ENCODE data around the gene NUP107. TPM values are rescaled to one million over a fixed set of nuclear protein-coding genes. Genes with fewer than 3 reads are reported as not detected.

The NUP107 gene
- total RNA-seq, 6 experiments from 2014 or later = 35.0 to 49.9 (median 48.6) TPM

- TF ChIP-seq CTCF (IDR thresholded peaks at IDR 0.05) = no peak
- H3K4me3 Mint-ChIP-seq = peak overlapping the region; percentile 70; the same call in 1 of the 2 replicates
- no peaks in the 10 kb centered on the region; the same call in 1 of the 2 replicates for H3K27me3 Mint-ChIP-seq (ENCODE audit: insufficient read depth)
- peak; percentile 89 for DNase-seq
- H3K9me3 Mint-ChIP-seq = no peaks in the 10 kb centered on the region
- H3K4me1 Mint-ChIP-seq (ENCODE audit: low read depth) = peaks cover 25% of the 10 kb centered on the region
- peak overlapping the region; percentile 91 for H3K27ac Mint-ChIP-seq
- peaks cover 20% of the 10 kb centered on the region for H3K36me3 Mint-ChIP-seq (ENCODE audit: low read depth)
Measured at GRCh38 chr12:68733661-68734071, 46.9 kb downstream of the NUP107 start.

- Mint-ChIP-seq H3K27ac (no peak overlapping the region), H3K27me3 (ENCODE audit: insufficient read depth) (no peaks in the 10 kb centered on the region), H3K9me3 (no peaks in the 10 kb centered on the region), H3K36me3 (ENCODE audit: low read depth) (peaks cover 12% of the 10 kb centered on the region; the same call in 1 of the 2 replicates), H3K4me3 (no peak overlapping the region), H3K4me1 (ENCODE audit: low read depth) (peaks cover 12% of the 10 kb centered on the region)
- no peak for TF ChIP-seq CTCF (IDR thresholded peaks at IDR 0.05)
- DNase-seq = no peak
Measured at GRCh38 chr12:68739891-68740290, 53.1 kb downstream of the NUP107 start.

DNA sequence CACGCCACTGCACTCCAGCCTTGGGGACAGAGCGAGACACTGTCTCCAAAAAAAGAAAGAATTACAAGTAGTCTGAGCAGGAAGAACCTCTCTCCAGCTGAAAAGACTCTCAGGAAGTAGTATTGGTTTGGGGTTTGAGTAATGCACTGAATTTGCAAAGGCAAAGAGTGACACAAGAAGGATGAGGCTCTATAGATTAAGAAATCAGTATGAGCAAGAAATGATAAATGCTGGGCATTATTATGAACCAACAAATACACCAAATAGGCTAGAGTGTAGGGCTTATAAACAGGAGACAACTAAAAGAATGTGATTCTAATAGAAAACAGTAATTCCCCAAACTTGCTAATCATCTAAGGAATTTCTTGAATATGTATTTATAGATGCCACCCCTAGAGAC, 56.6 kb downstream of the NUP107 start:
- Mint-ChIP-seq H3K4me3 (no peak overlapping the region; the same call in 1 of the 2 replicates), H3K27ac (peak overlapping the region; percentile 59), H3K36me3 (ENCODE audit: low read depth) (no peaks in the 10 kb centered on the region), H3K27me3 (ENCODE audit: insufficient read depth) (no peaks in the 10 kb centered on the region), H3K9me3 (no peaks in the 10 kb centered on the region), H3K4me1 (ENCODE audit: low read depth) (peaks cover 28% of the 10 kb centered on the region)
- peak; percentile 2 for DNase-seq
- TF ChIP-seq CTCF (IDR thresholded peaks at IDR 0.05) = no peak

- H3K4me1 Mint-ChIP-seq (ENCODE audit: low read depth) = peaks cover 35% of the 10 kb centered on the region
- no peak for TF ChIP-seq CTCF (IDR thresholded peaks at IDR 0.05)
- H3K9me3 Mint-ChIP-seq = no peaks in the 10 kb centered on the region
- no peak for DNase-seq
- H3K36me3 Mint-ChIP-seq (ENCODE audit: low read depth) = no peaks in the 10 kb centered on the region
- no peaks in the 10 kb centered on the region for H3K27me3 Mint-ChIP-seq (ENCODE audit: insufficient read depth)
- peak overlapping the region; percentile 87 for H3K27ac Mint-ChIP-seq
- peak overlapping the region; percentile 99 for H3K4me3 Mint-ChIP-seq
Measured at GRCh38 chr12:68745376-68745903, 58.7 kb downstream of the NUP107 start.

DNA sequence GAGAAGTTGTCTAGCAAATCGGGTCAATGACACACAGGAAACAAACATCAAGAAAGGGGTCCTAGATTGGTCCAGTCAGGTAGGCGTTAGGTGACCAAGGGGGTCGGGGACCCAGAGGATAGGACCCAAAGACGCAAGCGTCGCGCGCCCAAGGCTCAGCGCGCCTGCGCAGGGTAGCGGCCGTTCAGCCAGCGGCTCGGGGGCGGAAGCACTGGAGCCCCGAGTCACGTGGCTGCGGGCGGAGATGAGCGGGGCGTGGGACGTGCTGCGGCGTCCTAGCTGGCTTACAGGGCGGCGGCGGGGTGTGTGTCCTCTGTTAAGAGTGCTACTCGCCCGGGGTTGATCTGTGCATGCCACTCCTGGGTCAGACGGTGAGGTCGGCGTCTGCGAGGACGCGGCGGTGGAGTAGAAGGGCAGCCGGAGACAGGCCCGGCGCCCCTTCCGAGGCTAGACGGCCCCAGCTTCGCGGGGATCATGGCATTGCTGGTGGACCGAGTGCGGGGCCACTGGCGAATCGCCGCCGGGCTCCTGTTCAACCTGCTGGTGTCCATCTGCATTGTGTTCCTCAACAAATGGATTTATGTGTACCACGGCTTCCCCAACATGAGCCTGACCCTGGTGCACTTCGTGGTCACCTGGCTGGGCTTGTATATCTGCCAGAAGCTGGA, 59.3 kb downstream of the NUP107 start, which contains the start of gene SLC35E3:
Gene SLC35E3 (plus strand): TSS at position 273 of the 668 bp plus-strand sequence. CDS start 202 bp downstream, at position 475.
- peak; percentile 79 for DNase-seq
- no peaks in the 10 kb centered on the region for H3K36me3 Mint-ChIP-seq (ENCODE audit: low read depth)
- H3K27me3 Mint-ChIP-seq (ENCODE audit: insufficient read depth) = no peaks in the 10 kb centered on the region
- TF ChIP-seq CTCF (IDR thresholded peaks at IDR 0.05) = no peak
- H3K4me1 Mint-ChIP-seq (ENCODE audit: low read depth) = peaks cover 35% of the 10 kb centered on the region
- H3K27ac Mint-ChIP-seq = peak within 1 kb of the TSS; percentile 87
- peak within 1 kb of the TSS; percentile 99 for H3K4me3 Mint-ChIP-seq
- no peaks in the 10 kb centered on the region for H3K9me3 Mint-ChIP-seq

Measured in HFFc6 (cell line).